H1 (cell line): ENCODE measurements around the gene AGPS. TPM values are rescaled to one million over a fixed set of nuclear protein-coding genes. Genes with fewer than 3 reads are reported as not detected.
"Not testable (repeated sequence)": the region's sequence is repeated elsewhere in the genome, so short reads cannot be mapped to it uniquely, and the experiment has no call there.

Experiments
- CTCF ChIA-PET: fragments of 300-600 bp; sonication (Branson Sonifier 250); formaldehyde crosslinking; loops from one replicate; lab custom pipeline; 2021; ENCODE audit not compliant: partially characterized antibody; lab: Charles Lee
- POLR2A ChIA-PET: fragments of 300-600 bp; sonication (Branson Sonifier 250); formaldehyde crosslinking; loops from one replicate; lab custom pipeline; 2021; ENCODE audit warnings: inconsistent platforms; ENCODE audit not compliant: partially characterized antibody; lab: Charles Lee
- DNase-seq, 2 experiments: peaks; one replicate each; pipeline versions ENCODE4 v3.0.0 to v3.0.0-alpha.2; 2010 to 2022; ENCODE audit warnings: low spot score in 2 of 2, low read depth in 1 of 2, mixed read lengths in 1 of 2
- FAIRE-seq: peaks from 2 replicates; lab custom pipeline; 2011; peaks lifted over from hg19 to GRCh38; lab: Jason Lieb, UNC
- H2AFZ ChIP-seq: 2 replicates; pipeline ENCODE4 v1.8.1; 2012; ENCODE audit warnings: low read length, inconsistent platforms
- H2AK5ac ChIP-seq: 2 replicates; pipeline ENCODE4 v1.6.1; 2013; ENCODE audit warnings: low read depth, low read length
- H2BK120ac ChIP-seq: replicated peaks from 2 replicates; pipeline ENCODE3; 2013; ENCODE audit warnings: low read depth, low read length, inconsistent platforms
- H2BK12ac ChIP-seq: 2 replicates; pipeline ENCODE4 v1.6.1; 2013; ENCODE audit warnings: low read depth, low read length
- H2BK15ac ChIP-seq: 2 replicates; pipeline ENCODE4 v1.6.1; 2013; ENCODE audit warnings: low read length
- H2BK20ac ChIP-seq: 2 replicates; pipeline ENCODE4 v1.6.1; 2013; ENCODE audit warnings: low read length
- H2BK5ac ChIP-seq: 2 replicates; pipeline ENCODE4 v1.6.1; 2013; ENCODE audit warnings: low read depth, low read length
- H3K14ac ChIP-seq: 2 replicates; pipeline ENCODE4 v1.6.1; 2013; ENCODE audit warnings: inconsistent platforms; ENCODE audit not compliant: insufficient read length
- H3K18ac ChIP-seq: 2 replicates; pipeline ENCODE4 v1.6.1; 2013; ENCODE audit warnings: low read length; ENCODE audit errors: extremely low read depth
- H3K23ac ChIP-seq: 2 replicates; pipeline ENCODE4 v1.6.1; 2013; ENCODE audit warnings: inconsistent platforms; ENCODE audit not compliant: insufficient read length
- H3K23me2 ChIP-seq: 2 replicates; pipeline ENCODE4 v1.6.1; 2013; ENCODE audit warnings: low read depth, low read length
- H3K27ac ChIP-seq: 2 replicates; pipeline ENCODE4 v1.6.1; 2011; ENCODE audit warnings: low read depth, low read length, inconsistent platforms
- H3K27me3 ChIP-seq, 4 experiments: replicated peaks in 1 of 4; 1 replicate in 1 of 4; 2 replicates in 3 of 4; pipeline versions ENCODE4 v1.6.1 to v1.8.1; 2011 to 2013; ENCODE audit warnings: low read length in 3 of 4, mild to moderate bottlenecking in 3 of 4, inconsistent platforms in 2 of 4, mixed read lengths in 2 of 4, moderate library complexity in 1 of 4; ENCODE audit not compliant: control insufficient read depth in 3 of 4, insufficient read depth in 3 of 4; ENCODE audit errors: extremely low read depth in 1 of 4
- H3K36me3 ChIP-seq, 4 experiments: 2 replicates each; pipeline versions ENCODE4 v1.6.1 to v1.8.1; 2011 to 2013; ENCODE audit warnings: mild to moderate bottlenecking in 4 of 4, low read length in 3 of 4, moderate library complexity in 2 of 4, control low read depth in 1 of 4, inconsistent platforms in 1 of 4; ENCODE audit not compliant: insufficient read depth in 4 of 4, control insufficient read depth in 2 of 4
- H3K4ac ChIP-seq: replicated peaks from 2 replicates; pipeline ENCODE3; 2013; ENCODE audit warnings: low read length, low read depth, mixed read lengths, inconsistent platforms; ENCODE audit not compliant: insufficient read length
- H3K4me1 ChIP-seq, 4 experiments: replicated peaks in 1 of 4; 1 replicate in 1 of 4; 2 replicates in 3 of 4; pipeline versions ENCODE4 v1.6.1 to v1.8.1; 2011 to 2013; ENCODE audit warnings: low read length in 3 of 4, inconsistent platforms in 2 of 4, mixed read lengths in 1 of 4; ENCODE audit not compliant: insufficient read depth in 4 of 4, control insufficient read depth in 3 of 4
- H3K4me2 ChIP-seq, 2 experiments: 2 replicates each; pipeline versions ENCODE4 v1.6.1 to v1.8.1; 2011 to 2013; ENCODE audit warnings: low read depth in 2 of 2, low read length in 2 of 2, control low read depth in 1 of 2, inconsistent platforms in 1 of 2, mild to moderate bottlenecking in 1 of 2; ENCODE audit not compliant: insufficient read depth in 1 of 2
- H3K4me3 ChIP-seq, 4 experiments: fragments of 200-600, 300-600 bp in 1 of 4; sonication (generic), shearing (Covaris generic), sonication (Bioruptor Twin) in 1 of 4; 2 replicates each; pipeline versions ENCODE4 v1.5.1 to v1.8.1; 2011 to 2016; ENCODE audit warnings: low read length in 4 of 4, low read depth in 3 of 4, control low read depth in 2 of 4, inconsistent platforms in 2 of 4, mild to moderate bottlenecking in 2 of 4, mixed read lengths in 1 of 4, moderate library complexity in 1 of 4; ENCODE audit not compliant: insufficient read depth in 2 of 4; ENCODE audit errors: extremely low read depth in 1 of 4
- H3K56ac ChIP-seq: replicated peaks from 2 replicates; pipeline ENCODE3; 2013; ENCODE audit warnings: low read depth, mild to moderate bottlenecking, mixed read lengths, low read length, inconsistent platforms; ENCODE audit not compliant: insufficient read length
- H3K79me1 ChIP-seq: 2 replicates; pipeline ENCODE4 v1.6.1; 2013; ENCODE audit warnings: low read depth, low read length, control low read depth
- H3K79me2 ChIP-seq, 2 experiments: 2 replicates each; pipeline versions ENCODE4 v1.6.1 to v1.8.1; 2012 to 2013; ENCODE audit warnings: low read length in 2 of 2, mild to moderate bottlenecking in 2 of 2, inconsistent platforms in 1 of 2; ENCODE audit not compliant: insufficient read depth in 2 of 2, control insufficient read depth in 1 of 2
- H3K9ac ChIP-seq, 4 experiments: replicated peaks in 1 of 4; 1 replicate in 1 of 4; 2 replicates in 3 of 4; pipeline versions ENCODE4 v1.6.1 to v1.8.1; 2011 to 2013; ENCODE audit warnings: low read depth in 3 of 4, low read length in 3 of 4, control low read depth in 2 of 4, mild to moderate bottlenecking in 2 of 4, moderate library complexity in 2 of 4, inconsistent platforms in 1 of 4; ENCODE audit errors: extremely low read depth in 1 of 4
- H3K9me3 ChIP-seq, 2 experiments: 2 replicates each; pipeline versions ENCODE4 v1.6.1 to v1.8.1; 2012 to 2013; ENCODE audit warnings: mild to moderate bottlenecking in 2 of 2, moderate library complexity in 2 of 2, control low read depth in 1 of 2, inconsistent platforms in 1 of 2, low read depth in 1 of 2, low read length in 1 of 2, mixed read lengths in 1 of 2; ENCODE audit not compliant: insufficient read depth in 2 of 2
- H4K20me1 ChIP-seq, 2 experiments: replicated peaks in 1 of 2; 2 replicates each; pipeline versions ENCODE3 to v1.8.1; 2011 to 2013; ENCODE audit warnings: inconsistent platforms in 2 of 2, low read length in 2 of 2, mild to moderate bottlenecking in 1 of 2; ENCODE audit not compliant: insufficient read depth in 2 of 2, control insufficient read depth in 1 of 2
- H4K5ac ChIP-seq: 2 replicates; pipeline ENCODE4 v1.6.1; 2013; ENCODE audit warnings: low read length, low read depth, mixed read lengths, inconsistent platforms; ENCODE audit not compliant: insufficient read length
- H4K8ac ChIP-seq: 2 replicates; pipeline ENCODE4 v1.8.0; 2013; ENCODE audit warnings: mild to moderate bottlenecking, moderate library complexity, low read length, inconsistent platforms; ENCODE audit not compliant: insufficient read depth; ENCODE audit errors: extremely low read depth
- H4K91ac ChIP-seq: replicated peaks from 2 replicates; pipeline ENCODE3; 2013; ENCODE audit warnings: low read length, mixed read lengths, inconsistent platforms; ENCODE audit not compliant: insufficient read length
- WGBS, 2 experiments: shearing (Covaris generic) in 1 of 2; methylation state at CpG; one replicate each; pipeline versions ENCODE4 v1.1.6 to v1.1.7; 2013 to 2015; ENCODE audit warnings: low lambda C conversion rate in 2 of 2, mixed read lengths in 2 of 2, inconsistent platforms in 1 of 2, low coverage in 1 of 2, missing lambda C conversion rate in 1 of 2; ENCODE audit not compliant: insufficient replicate concordance in 2 of 2, insufficient coverage in 1 of 2, insufficient read length in 1 of 2; ENCODE audit errors: extremely low coverage in 1 of 2, missing lambda C conversion rate in 1 of 2; 5-methylcytosine and 5-hydroxymethylcytosine counted together
- polyA plus RNA-seq, 7 experiments: library from polyadenylated mRNA; depleted of rRNA in 3 of 7; stranded (reverse) in 5 of 7; unstranded in 2 of 7; fragments of >200 nt in 5 of 7; fragments of 200-250 nt in 2 of 7; gene quantifications; 1 replicate in 5 of 7; 2 replicates in 1 of 7; 4 replicates in 1 of 7; pipeline versions ENCODE4 v1.2.1 to v1.2.3, GENCODE V29; 2011 to 2013; ENCODE audit warnings: missing spikeins in 2 of 7, mixed read lengths in 2 of 7
- total RNA-seq: library from RNA; stranded (reverse); fragmentation: NEBNext Ultra II Directional; extraction: Animal tissue kit (Norgen Biotek cat#: 25700); gene quantifications from 2 replicates; pipeline ENCODE4 v1.2.1, GENCODE V29; 2021

The AGPS gene
- total and polyA plus RNA-seq, 2 of the 8 experiments (the other 6 are each of a cell fraction or from before 2014, with no cell fraction given): 7.3 to 57.8 TPM

DNA sequence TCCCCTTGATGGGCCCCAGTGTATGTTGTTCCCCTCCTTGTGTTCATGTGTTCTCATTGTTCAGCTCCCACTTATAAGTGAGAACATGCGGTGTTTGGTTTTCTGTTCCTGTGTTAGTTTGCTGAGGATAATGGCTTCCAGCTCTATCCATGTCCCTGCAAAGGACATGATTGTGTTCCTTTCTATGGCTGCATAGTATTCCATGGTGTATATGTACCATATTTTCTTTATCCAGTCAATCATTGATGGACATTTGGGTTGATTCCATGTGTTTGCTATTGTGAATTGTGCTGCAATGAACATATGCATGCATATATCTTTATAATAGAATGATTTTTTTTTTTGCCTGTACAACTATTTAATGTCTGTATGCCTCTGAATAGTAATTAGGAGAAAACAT is 31.5 kb downstream of the AGPS start:
- WGBS, 2 experiments: 78% methylated on average over 1 of the region's 1 CpG; no CpG with 5 or more reads in 1 of the 2 experiments
- not testable (repeated sequence) for H3K23me2 ChIP-seq

GRCh38 chr2:177424620-177425019 is 32.0 kb downstream of the AGPS start:
- H3K79me1 ChIP-seq, H2AFZ ChIP-seq, H3K4me2 ChIP-seq, H3K14ac ChIP-seq, H2BK15ac ChIP-seq, H4K8ac ChIP-seq, H2BK12ac ChIP-seq, H2BK5ac ChIP-seq, H3K9me3 ChIP-seq, H3K27ac ChIP-seq, H3K23me2 ChIP-seq, H2BK20ac ChIP-seq, H4K5ac ChIP-seq, H3K4me1 ChIP-seq, H3K4me3 ChIP-seq, H3K56ac ChIP-seq, POLR2A ChIA-PET, H2BK120ac ChIP-seq, H3K4ac ChIP-seq, H3K36me3 ChIP-seq, H2AK5ac ChIP-seq, DNase-seq, H3K23ac ChIP-seq, H4K91ac ChIP-seq, H4K20me1 ChIP-seq, H3K9ac ChIP-seq, H3K27me3 ChIP-seq, FAIRE-seq, H3K18ac ChIP-seq: not testable (repeated sequence)
- peaks cover 0 to 47% of the 10 kb centered on the region in 2 experiments for H3K79me2 ChIP-seq
- CTCF ChIA-PET: interaction anchor here (1.0 kb wide), 1 partner anchor 263 kb away, joined by 3 read pairs; no protein-coding TSS in a partner anchor
- WGBS, 2 experiments: 100% methylated on average over 5 of the region's 5 CpGs; no CpG with 5 or more reads in 1 of the 2 experiments

More for the DNA sequence above, 31.5 kb downstream of the AGPS start:
- not testable (repeated sequence) for H3K36me3 ChIP-seq, H2BK12ac ChIP-seq, H4K20me1 ChIP-seq, H3K4me1 ChIP-seq, H3K4ac ChIP-seq, H3K14ac ChIP-seq, H3K4me2 ChIP-seq, H2BK20ac ChIP-seq, DNase-seq, H3K9me3 ChIP-seq, H3K56ac ChIP-seq, H4K5ac ChIP-seq, H3K23ac ChIP-seq, H2BK5ac ChIP-seq, H3K18ac ChIP-seq, H2AFZ ChIP-seq, H4K91ac ChIP-seq, H2AK5ac ChIP-seq, FAIRE-seq, H3K27me3 ChIP-seq, H3K9ac ChIP-seq, H3K27ac ChIP-seq, H3K79me1 ChIP-seq, H4K8ac ChIP-seq, H2BK120ac ChIP-seq, H2BK15ac ChIP-seq, H3K4me3 ChIP-seq
- ChIA-PET CTCF (interaction anchor here (1.0 kb wide), 1 partner anchor 262 kb away, joined by 3 read pairs; no protein-coding TSS in a partner anchor), POLR2A (interaction anchor here (1.3 kb wide), 1 partner anchor 12 kb away, joined by 3 read pairs; no protein-coding TSS in a partner anchor)
- peaks cover 0 to 45% of the 10 kb centered on the region in 2 experiments; a peak in 2 of 4 replicates for H3K79me2 ChIP-seq
